HepG2 (cell line): ENCODE measurements around the gene DNAJC1. TPM values are rescaled to one million over a fixed set of nuclear protein-coding genes. Genes with fewer than 3 reads are reported as not detected.

Experiments
- ATAC-seq: fragments of 200-7000 bp; cut with Tn5 transposase; 3 replicates; pipeline ENCODE4 v1.9.1; 2020; ENCODE audit warnings: mild to moderate bottlenecking, moderate library complexity
- BruUV-seq: library from RNA; stranded (reverse); fragments of 400-500 nt; replicated peaks from 2 replicates; lab custom pipeline; 2021; lab: Mats Ljungman, UMichigan
- CTCF ChIA-PET: fragments of 300-600 bp; formaldehyde crosslinking; extraction: SDS; loops from one replicate; lab custom pipeline; 2021; ENCODE audit warnings: low total read pairs, inconsistent platforms, low intra/inter-chr PET ratio; lab: Yijun Ruan, JAX
- POLR2A ChIA-PET: fragments of 350-600 bp; sonication (Branson Sonifier 250); formaldehyde crosslinking; loops from one replicate; lab custom pipeline; 2020; ENCODE audit warnings: antibody characterized with exemption, inconsistent platforms; lab: Yijun Ruan, JAX
- DNase-seq: peaks from one replicate; pipeline ENCODE4 v3.0.0-alpha.2; 2015; ENCODE audit warnings: low spot score
- FAIRE-seq: peaks from 3 replicates; lab custom pipeline; 2011; peaks lifted over from hg19 to GRCh38; lab: Jason Lieb, UNC
- H2AFZ ChIP-seq: one replicate; pipeline ENCODE4 v1.6.1; 2011; ENCODE audit warnings: low read length, inconsistent platforms
- H3K27ac ChIP-seq: fragments of 300-600 bp; 3 replicates; pipeline ENCODE4 v1.8.0; 2011; ENCODE audit warnings: mixed run types, mild to moderate bottlenecking, mixed read lengths, low read length, inconsistent platforms; ENCODE audit not compliant: insufficient read depth; ENCODE audit errors: extremely low read length
- H3K27me3 ChIP-seq, 2 experiments: fragments of 200-600 bp in 1 of 2; 2 replicates in 1 of 2; 3 replicates in 1 of 2; pipeline versions ENCODE4 v1.6.0 to v1.8.0; 2011; ENCODE audit warnings: low read length in 2 of 2, mild to moderate bottlenecking in 2 of 2, moderate library complexity in 2 of 2, inconsistent platforms in 1 of 2; ENCODE audit not compliant: insufficient read depth in 2 of 2, control insufficient read depth in 1 of 2
- H3K36me3 ChIP-seq, 2 experiments: fragments of 200-600 bp in 1 of 2; replicated peaks in 1 of 2; 2 replicates in 1 of 2; 3 replicates in 1 of 2; pipeline versions ENCODE4 v1.5.1 to v1.8.0; 2011; ENCODE audit warnings: low read length in 2 of 2, inconsistent platforms in 1 of 2; ENCODE audit not compliant: insufficient read depth in 2 of 2, control insufficient read depth in 1 of 2
- H3K4me1 ChIP-seq: 2 replicates; pipeline ENCODE4 v1.5.1; 2012; ENCODE audit warnings: low read length, inconsistent platforms; ENCODE audit not compliant: insufficient read depth
- H3K4me2 ChIP-seq: 2 replicates; pipeline ENCODE4 v1.6.0; 2011; ENCODE audit warnings: low read depth, low read length, inconsistent platforms
- H3K4me3 ChIP-seq, 3 experiments: fragments of 200-600 bp in 1 of 3; sonication (generic), shearing (Covaris generic) in 1 of 3; replicated peaks in 1 of 3; 2 replicates each; pipeline ENCODE4 v1.5.1; 2011 to 2016; ENCODE audit warnings: low read length in 3 of 3, inconsistent platforms in 2 of 3, low read depth in 2 of 3, mild to moderate bottlenecking in 2 of 3, control low read depth in 1 of 3, mixed read lengths in 1 of 3; ENCODE audit not compliant: insufficient read depth in 1 of 3
- H3K79me2 ChIP-seq: one replicate; pipeline ENCODE4 v1.6.1; 2011; ENCODE audit warnings: low read length, inconsistent platforms; ENCODE audit not compliant: insufficient read depth
- H3K9ac ChIP-seq: 2 replicates; pipeline ENCODE4 v1.6.0; 2011; ENCODE audit warnings: mild to moderate bottlenecking, low read depth, low read length, inconsistent platforms; ENCODE audit not compliant: insufficient read depth
- H3K9me3 ChIP-seq: 2 replicates; pipeline ENCODE4 v1.5.1; 2012; ENCODE audit warnings: mild to moderate bottlenecking, low read length
- H4K20me1 ChIP-seq: 2 replicates; pipeline ENCODE4 v1.6.0; 2011; ENCODE audit warnings: inconsistent platforms, mild to moderate bottlenecking, low read length, moderate library complexity; ENCODE audit not compliant: insufficient read depth
- CERS6 ChIP-seq: sonication (generic); formaldehyde crosslinking; IDR thresholded peaks from 2 replicates; pipeline ENCODE4 v1.5.0; 2020; ENCODE audit warnings: missing genetic modification reagents
- DMTF1 ChIP-seq: sonication (generic); formaldehyde crosslinking; IDR thresholded peaks from 2 replicates; pipeline ENCODE4 v1.4.0; 2020; ENCODE audit warnings: mild to moderate bottlenecking, missing genetic modification reagents
- HNRNPK ChIP-seq: fragments of 200-400 bp; formaldehyde crosslinking; IDR thresholded peaks from 2 replicates; pipeline ENCODE4 v1.6.1; 2018; ENCODE audit warnings: low read length, low read depth, moderate library complexity, mild to moderate bottlenecking; ENCODE audit not compliant: poor library complexity, severe bottlenecking
- KMT2B ChIP-seq: IDR thresholded peaks from 2 replicates; pipeline ENCODE4 v1.6.1; 2016; ENCODE audit warnings: missing genetic modification reagents, missing compliant biosample characterization
- MAFF ChIP-seq: IDR thresholded peaks from 2 replicates; pipeline ENCODE4 v1.6.1; 2011; ENCODE audit warnings: low read depth, low read length, improper control_type of control experiment
- MAFK ChIP-seq, 2 experiments: IDR thresholded peaks in 1 of 2; conservative IDR thresholded peaks in 1 of 2; 2 replicates each; pipeline ENCODE4 v1.6.1; 2011; ENCODE audit warnings: improper control_type of control experiment in 2 of 2, low read length in 2 of 2
- PHB2 ChIP-seq: fragments of 450-650 bp; IDR thresholded peaks from 2 replicates; pipeline ENCODE4 v1.6.1; 2018; ENCODE audit not compliant: partially characterized antibody
- RELA ChIP-seq: sonication (generic); formaldehyde crosslinking; IDR thresholded peaks from 2 replicates; pipeline ENCODE4 v1.4.0; 2020; ENCODE audit warnings: missing genetic modification reagents
- ZMYM4 ChIP-seq: sonication (generic); formaldehyde crosslinking; IDR thresholded peaks from 2 replicates; pipeline ENCODE4 v1.8.1; 2023; ENCODE audit warnings: mild to moderate bottlenecking, missing genetic modification reagents
- ZNF10 ChIP-seq: sonication (generic); formaldehyde crosslinking; IDR thresholded peaks from 2 replicates; pipeline ENCODE4 v1.4.0; 2020; ENCODE audit warnings: mild to moderate bottlenecking, low read depth, missing genetic modification reagents, borderline replicate concordance
- ZNF333 ChIP-seq: sonication (generic); formaldehyde crosslinking; IDR thresholded peaks from 2 replicates; pipeline ENCODE4 v1.4.0; 2020; ENCODE audit warnings: mild to moderate bottlenecking, missing genetic modification reagents, borderline replicate concordance
- ZNF503 ChIP-seq: sonication (generic); formaldehyde crosslinking; IDR thresholded peaks from 2 replicates; pipeline ENCODE4 v1.4.0; 2020; ENCODE audit warnings: missing genetic modification reagents
- ZNF558 ChIP-seq: sonication (generic); formaldehyde crosslinking; IDR thresholded peaks from 2 replicates; pipeline ENCODE4 v1.9.0; 2022; ENCODE audit warnings: mild to moderate bottlenecking, missing genetic modification reagents, borderline replicate concordance
- ZNF569 ChIP-seq: sonication (generic); formaldehyde crosslinking; IDR thresholded peaks from 2 replicates; pipeline ENCODE4 v1.5.0; 2020; ENCODE audit warnings: mild to moderate bottlenecking, missing genetic modification reagents, moderate library complexity, borderline replicate concordance
- WGBS: methylation state at CpG from one replicate; pipeline ENCODE4 v1.1.6; 2017; ENCODE audit warnings: low lambda C conversion rate; 5-methylcytosine and 5-hydroxymethylcytosine counted together
- in situ Hi-C: cut with HindIII; loops from 2 replicates; pipeline ENCODE4 v1.10.0; 2017; ENCODE audit warnings: low pct_unique_long_range_greater_than_20kb; ENCODE audit not compliant: extremely low pct_ligation_motif_present
- intact Hi-C: fragments of 100-400 bp; cut with micrococcal nuclease; formaldehyde crosslinking; loops from one replicate; pipeline ENCODE4 v1.10.0; 2022; ENCODE audit not compliant: unreplicated experiment
- polyA plus RNA-seq, 8 experiments: library from polyadenylated mRNA; depleted of rRNA in 3 of 8; stranded (reverse) in 7 of 8; unstranded in 1 of 8; fragments of >200 nt; fragmentation: Illumina TruSeq in 4 of 8; extraction: Trizol in 4 of 8; gene quantifications; 2 replicates each; pipeline versions ENCODE4 v1.2.1 to v1.2.3, GENCODE V29; 2011 to 2016; ENCODE audit warnings: low read depth in 4 of 8, missing spikeins in 1 of 8, mixed read lengths in 1 of 8; ENCODE audit not compliant: insufficient read depth in 1 of 8
- total RNA-seq, 5 experiments: library from RNA; depleted of rRNA; stranded (reverse); fragments of >200 nt; fragmentation: Illumina TruSeq; extraction: Trizol; gene quantifications; 2 replicates each; pipeline ENCODE4 v1.2.3, GENCODE V29; 2016; ENCODE audit warnings: low read depth in 1 of 5

DNAJC1 gene
- total and polyA plus RNA-seq, 2 of the 13 experiments (the other 11 are each of a cell fraction or from before 2014, with no cell fraction given) = 9.9 to 16.6 TPM

- POLR2A ChIA-PET = no interaction called here
- no peaks in the 10 kb centered on the region for H3K9me3 ChIP-seq
- over 99% methylated on average over 4 of the region's 4 CpGs for WGBS
- no peak for DNase-seq
- no peak overlapping the region for H3K4me3 ChIP-seq
- no TSS peak for BruUV-seq
- H2AFZ ChIP-seq = no peak overlapping the region
- intact Hi-C loops = no loop called here
- ATAC-seq = no peak
- CTCF ChIA-PET = no interaction called here
- H3K79me2 ChIP-seq = no peaks in the 10 kb centered on the region
- H3K27me3 ChIP-seq = no peaks in the 10 kb centered on the region
- peak; percentile 81 to 82 for TF ChIP-seq MAFK (conservative IDR thresholded peaks at IDR 0.05 in 1 of 2, IDR thresholded peaks at IDR 0.05 in 1 of 2; ENCODE audit: low read length in 2 of 2)
- TF ChIP-seq PHB2 = no peak
- TF ChIP-seq ZNF558 (CRISPR knock-in tag) = no peak
- TF ChIP-seq MAFF = peak; percentile 80
- no peak for TF ChIP-seq ZNF333 (CRISPR knock-in tag)
- no peaks in the 10 kb centered on the region for H4K20me1 ChIP-seq
- H3K36me3 ChIP-seq = peaks cover 45 to 81% of the 10 kb centered on the region in 2 experiments
- H3K4me2 ChIP-seq = no peak overlapping the region
- no peak overlapping the region for H3K27ac ChIP-seq
- FAIRE-seq = no peak
- in situ Hi-C loops = loop anchor here (25.0 kb wide), 1 partner anchor 454 kb away; no protein-coding TSS in a partner anchor
- H3K4me1 ChIP-seq = no peaks in the 10 kb centered on the region
- no peak overlapping the region for H3K9ac ChIP-seq
Measured at GRCh38 chr10:21740989-21741388, 262.5 kb downstream of the DNAJC1 start.

- Histone ChIP-seq H4K20me1 (0 out of 2 replicates have a peak, but pooled peaks cover 4% of the 10 kb centered on the region), H3K27me3 (no peaks in the 10 kb centered on the region), H3K27ac (no peak overlapping the region), H3K9me3 (no peaks in the 10 kb centered on the region), H2AFZ (no peak overlapping the region), H3K4me1 (peaks cover 12% of the 10 kb centered on the region), H3K9ac (no peak overlapping the region), H3K36me3 (peaks cover 39 to 79% of the 10 kb centered on the region in 2 experiments), H3K4me3 (no peak overlapping the region), H3K79me2 (no peaks in the 10 kb centered on the region), H3K4me2 (no peak overlapping the region)
- intact Hi-C loops (no loop called here), in situ Hi-C loops (loop anchor here (25.0 kb wide), 1 partner anchor 450 kb away; no protein-coding TSS in a partner anchor)
- BruUV-seq = no TSS peak
- FAIRE-seq (no peak), ATAC-seq (no peak), DNase-seq (no peak)
- 98% methylated on average over 4 of the region's 4 CpGs for WGBS
- CTCF ChIA-PET = no interaction called here
- POLR2A ChIA-PET = no interaction called here
- TF ChIP-seq KMT2B (CRISPR knock-in tag) = no peak
- no peak for TF ChIP-seq RELA (CRISPR knock-in tag)
- no peak for TF ChIP-seq DMTF1
- TF ChIP-seq HNRNPK = no peak
- no peak for TF ChIP-seq CERS6 (CRISPR knock-in tag)
- no peak for TF ChIP-seq ZNF10 (CRISPR knock-in tag)
- TF ChIP-seq ZNF503 = no peak
- TF ChIP-seq MAFK (conservative IDR thresholded peaks at IDR 0.05 in 1 of 2, IDR thresholded peaks at IDR 0.05 in 1 of 2; ENCODE audit: low read length in 2 of 2) = no peak
- TF ChIP-seq ZMYM4 (CRISPR knock-in tag) = no peak
- no peak for TF ChIP-seq ZNF569 (CRISPR knock-in tag)
Measured at GRCh38 chr10:21737106-21737505, 266.4 kb downstream of the DNAJC1 start.
